Measurements from ENCODE around the gene EXOC4.

Gene EXOC4

DNA sequence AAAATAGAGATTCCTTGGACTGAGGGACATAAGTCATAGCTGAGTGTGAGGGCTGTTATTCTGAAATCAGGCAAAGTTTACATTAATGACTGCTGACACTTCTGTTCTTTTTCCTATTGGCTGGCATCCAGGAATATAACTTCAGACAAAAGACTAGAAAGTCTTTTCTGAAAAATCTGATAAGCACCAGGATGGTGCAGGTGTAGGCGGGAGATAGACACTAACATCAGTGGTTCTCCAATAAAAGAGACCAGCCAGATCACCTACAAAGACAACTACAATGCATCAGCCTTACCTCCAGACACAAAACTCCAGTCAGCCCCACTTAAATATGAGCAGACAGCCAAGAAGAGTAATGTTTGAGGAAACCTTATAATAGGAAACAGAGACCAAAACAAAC lies 705.9 kb downstream of the EXOC4 start:
- no peak overlapping the region for H3K27ac Mint-ChIP-seq
- H3K4me1 Mint-ChIP-seq (ENCODE audit: low read depth): peaks cover 7% of the 10 kb centered on the region
- H3K4me3 Mint-ChIP-seq: no peak overlapping the region
- H3K27me3 Mint-ChIP-seq: no peaks in the 10 kb centered on the region
- no peak for DNase-seq
- H3K9me3 Mint-ChIP-seq: peaks cover 9% of the 10 kb centered on the region
- peaks cover 37% of the 10 kb centered on the region for H3K36me3 Mint-ChIP-seq (ENCODE audit: low read depth)

GRCh38 chr7:133959505-133959904 lies 706.6 kb downstream of the EXOC4 start:
- DNase-seq: no peak
- H3K4me1 Mint-ChIP-seq (ENCODE audit: low read depth): peaks cover 7% of the 10 kb centered on the region
- H3K36me3 Mint-ChIP-seq (ENCODE audit: low read depth): peaks cover 38% of the 10 kb centered on the region
- H3K27me3 Mint-ChIP-seq: no peaks in the 10 kb centered on the region
- no peak overlapping the region for H3K27ac Mint-ChIP-seq
- no peak overlapping the region for H3K4me3 Mint-ChIP-seq
- peaks cover 16% of the 10 kb centered on the region for H3K9me3 Mint-ChIP-seq

- H3K4me1 Mint-ChIP-seq (ENCODE audit: low read depth): peaks cover 7% of the 10 kb centered on the region
- DNase-seq: no peak
- no peak overlapping the region for H3K27ac Mint-ChIP-seq
- no peak overlapping the region for H3K4me3 Mint-ChIP-seq
- peaks cover 54% of the 10 kb centered on the region for H3K36me3 Mint-ChIP-seq (ENCODE audit: low read depth)
- peaks cover 35% of the 10 kb centered on the region for H3K9me3 Mint-ChIP-seq
- H3K27me3 Mint-ChIP-seq: no peaks in the 10 kb centered on the region
These were observed 708.8 kb downstream of the EXOC4 start for GRCh38 chr7:133961724-133962123.

GRCh38 chr7:133962646-133963045 lies 709.8 kb downstream of the EXOC4 start:
- Mint-ChIP-seq H3K4me1 (ENCODE audit: low read depth) (peaks cover 7% of the 10 kb centered on the region), H3K27me3 (no peaks in the 10 kb centered on the region), H3K36me3 (ENCODE audit: low read depth) (peaks cover 64% of the 10 kb centered on the region), H3K9me3 (peaks cover 41% of the 10 kb centered on the region), H3K27ac (no peak overlapping the region), H3K4me3 (no peak overlapping the region)
- DNase-seq: no peak

- peaks cover 46% of the 10 kb centered on the region for H3K9me3 Mint-ChIP-seq
- H3K27me3 Mint-ChIP-seq: no peaks in the 10 kb centered on the region
- peaks cover 7% of the 10 kb centered on the region for H3K4me1 Mint-ChIP-seq (ENCODE audit: low read depth)
These were observed 710.8 kb downstream of the EXOC4 start for GRCh38 chr7:133963629-133964028.

GRCh38 chr7:133971625-133972024 lies 718.7 kb downstream of the EXOC4 start:
- no peak overlapping the region for H3K4me3 Mint-ChIP-seq
- peaks cover 13% of the 10 kb centered on the region for H3K9me3 Mint-ChIP-seq
- H3K4me1 Mint-ChIP-seq (ENCODE audit: low read depth): no peaks in the 10 kb centered on the region
- H3K36me3 Mint-ChIP-seq (ENCODE audit: low read depth): peaks cover 29% of the 10 kb centered on the region
- no peak overlapping the region for H3K27ac Mint-ChIP-seq
- no peak for DNase-seq
- H3K27me3 Mint-ChIP-seq: no peaks in the 10 kb centered on the region

More at GRCh38 chr7:133963629-133964028, 710.8 kb downstream of the EXOC4 start:
- DNase-seq: no peak
- Mint-ChIP-seq H3K36me3 (ENCODE audit: low read depth) (peaks cover 68% of the 10 kb centered on the region), H3K27ac (no peak overlapping the region), H3K4me3 (no peak overlapping the region)

DNA sequence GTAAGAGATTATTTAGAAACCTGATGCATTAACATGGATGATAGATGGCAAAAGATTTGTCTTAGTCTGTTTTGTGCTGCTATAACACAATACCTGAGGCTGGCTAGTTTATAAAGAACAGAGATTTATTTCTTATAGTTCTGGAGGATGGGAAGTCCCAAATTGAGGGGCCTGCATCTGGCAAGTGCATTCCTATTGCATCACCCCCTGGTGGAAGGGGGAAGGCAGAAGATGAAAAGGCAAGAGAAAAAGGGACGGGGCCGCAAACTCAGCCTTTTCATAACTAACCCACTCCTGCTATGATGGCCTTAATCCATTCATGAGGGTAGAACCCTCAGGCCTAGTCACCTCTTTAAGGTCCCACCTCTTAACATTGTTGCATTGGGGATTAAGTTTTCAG lies 720.8 kb downstream of the EXOC4 start:
- Mint-ChIP-seq H3K9me3 (no peaks in the 10 kb centered on the region), H3K27ac (no peak overlapping the region), H3K4me3 (no peak overlapping the region), H3K27me3 (no peaks in the 10 kb centered on the region), H3K4me1 (ENCODE audit: low read depth) (no peaks in the 10 kb centered on the region), H3K36me3 (ENCODE audit: low read depth) (peaks cover 13% of the 10 kb centered on the region)
- no peak for DNase-seq

- Mint-ChIP-seq H3K4me3 (no peak overlapping the region), H3K4me1 (ENCODE audit: low read depth) (no peaks in the 10 kb centered on the region), H3K27me3 (no peaks in the 10 kb centered on the region), H3K36me3 (ENCODE audit: low read depth) (peaks cover 13% of the 10 kb centered on the region), H3K27ac (no peak overlapping the region), H3K9me3 (no peaks in the 10 kb centered on the region)
- no peak for DNase-seq
These were observed 722.3 kb downstream of the EXOC4 start for GRCh38 chr7:133975130-133975529.

DNA sequence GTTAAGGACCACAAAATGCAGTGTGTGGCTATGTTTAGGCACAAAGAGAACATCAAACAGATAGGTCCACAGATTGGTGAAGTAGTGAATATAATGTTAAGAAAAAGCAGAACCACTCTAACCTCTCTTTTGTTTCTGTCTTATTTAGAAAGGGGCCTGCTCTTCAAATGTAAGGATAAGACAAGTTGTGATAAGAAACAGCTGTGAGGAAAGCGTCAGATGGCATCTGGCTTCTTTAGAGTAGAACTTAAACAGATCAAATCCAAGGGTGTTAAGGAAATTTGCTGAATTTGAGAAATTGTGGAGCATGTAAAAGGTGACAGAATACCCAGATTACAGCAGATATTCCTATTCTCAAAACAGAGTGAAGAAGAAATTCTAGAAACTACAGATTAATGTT lies 723.3 kb downstream of the EXOC4 start:
- Mint-ChIP-seq H3K9me3 (no peaks in the 10 kb centered on the region), H3K27me3 (no peaks in the 10 kb centered on the region), H3K4me1 (ENCODE audit: low read depth) (no peaks in the 10 kb centered on the region), H3K27ac (no peak overlapping the region), H3K4me3 (no peak overlapping the region), H3K36me3 (ENCODE audit: low read depth) (peaks cover 13% of the 10 kb centered on the region)
- no peak for DNase-seq

DNA sequence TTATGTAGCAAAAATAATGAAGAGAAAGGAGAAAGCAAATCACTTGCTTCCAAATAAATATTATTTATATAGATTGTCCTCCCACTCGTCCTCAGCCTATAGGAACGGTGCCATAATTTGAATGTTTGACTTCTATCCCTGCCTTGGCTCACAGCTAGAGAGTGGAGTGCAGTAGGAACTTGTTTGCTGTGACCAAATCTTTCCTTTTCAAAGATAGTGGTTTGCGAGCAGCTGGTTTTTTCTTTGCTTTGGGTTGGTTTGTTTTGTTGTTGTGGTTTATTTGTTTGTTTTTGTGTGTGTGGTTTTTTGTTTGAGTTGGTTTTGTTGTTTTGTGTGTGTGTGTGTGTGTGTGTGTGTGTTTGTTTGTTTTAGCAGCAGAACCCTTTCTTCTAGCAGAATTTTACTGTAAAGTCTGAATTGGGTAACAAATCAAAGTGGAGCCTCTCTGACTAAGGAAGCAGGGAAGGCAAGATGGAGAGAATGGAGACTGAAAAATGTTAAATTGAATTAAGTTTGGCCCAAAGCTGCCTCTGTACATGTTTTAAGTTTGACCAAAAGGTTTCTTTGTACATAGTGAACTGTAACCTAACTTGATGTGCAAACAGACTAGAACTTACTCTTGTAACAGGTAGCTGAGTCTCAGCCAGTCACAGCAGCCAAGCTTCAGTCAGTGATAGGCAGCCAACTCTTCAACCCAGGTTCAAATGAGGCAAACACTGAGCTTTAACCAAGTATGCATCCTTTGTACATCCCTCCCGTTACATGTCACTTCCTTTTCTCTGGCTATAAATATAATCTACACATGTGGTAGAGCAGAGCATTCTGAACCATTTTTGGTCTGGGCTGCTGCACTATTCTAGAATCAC lies 724.8 kb downstream of the EXOC4 start:
- peaks cover 13% of the 10 kb centered on the region for H3K36me3 Mint-ChIP-seq (ENCODE audit: low read depth)
- no peak for DNase-seq
- H3K27ac Mint-ChIP-seq: no peak overlapping the region
- H3K4me1 Mint-ChIP-seq (ENCODE audit: low read depth): no peaks in the 10 kb centered on the region
- H3K9me3 Mint-ChIP-seq: peaks cover 3% of the 10 kb centered on the region
- H3K4me3 Mint-ChIP-seq: no peak overlapping the region
- no peaks in the 10 kb centered on the region for H3K27me3 Mint-ChIP-seq

GRCh38 chr7:133978502-133979295 lies 725.8 kb downstream of the EXOC4 start:
- H3K4me1 Mint-ChIP-seq (ENCODE audit: low read depth): no peaks in the 10 kb centered on the region
- peaks cover 11% of the 10 kb centered on the region for H3K36me3 Mint-ChIP-seq (ENCODE audit: low read depth)
- H3K4me3 Mint-ChIP-seq: no peak overlapping the region
- no peak overlapping the region for H3K27ac Mint-ChIP-seq
- peaks cover 3% of the 10 kb centered on the region for H3K9me3 Mint-ChIP-seq
- DNase-seq: no peak
- H3K27me3 Mint-ChIP-seq: no peaks in the 10 kb centered on the region

- H3K27ac Mint-ChIP-seq: no peak overlapping the region
- H3K27me3 Mint-ChIP-seq: no peaks in the 10 kb centered on the region
- no peaks in the 10 kb centered on the region for H3K4me1 Mint-ChIP-seq (ENCODE audit: low read depth)
- H3K9me3 Mint-ChIP-seq: peaks cover 3% of the 10 kb centered on the region
- H3K36me3 Mint-ChIP-seq (ENCODE audit: low read depth): peaks cover 8% of the 10 kb centered on the region
- no peak overlapping the region for H3K4me3 Mint-ChIP-seq
- DNase-seq: no peak
These were observed 727.9 kb downstream of the EXOC4 start for GRCh38 chr7:133980804-133981203.

DNA sequence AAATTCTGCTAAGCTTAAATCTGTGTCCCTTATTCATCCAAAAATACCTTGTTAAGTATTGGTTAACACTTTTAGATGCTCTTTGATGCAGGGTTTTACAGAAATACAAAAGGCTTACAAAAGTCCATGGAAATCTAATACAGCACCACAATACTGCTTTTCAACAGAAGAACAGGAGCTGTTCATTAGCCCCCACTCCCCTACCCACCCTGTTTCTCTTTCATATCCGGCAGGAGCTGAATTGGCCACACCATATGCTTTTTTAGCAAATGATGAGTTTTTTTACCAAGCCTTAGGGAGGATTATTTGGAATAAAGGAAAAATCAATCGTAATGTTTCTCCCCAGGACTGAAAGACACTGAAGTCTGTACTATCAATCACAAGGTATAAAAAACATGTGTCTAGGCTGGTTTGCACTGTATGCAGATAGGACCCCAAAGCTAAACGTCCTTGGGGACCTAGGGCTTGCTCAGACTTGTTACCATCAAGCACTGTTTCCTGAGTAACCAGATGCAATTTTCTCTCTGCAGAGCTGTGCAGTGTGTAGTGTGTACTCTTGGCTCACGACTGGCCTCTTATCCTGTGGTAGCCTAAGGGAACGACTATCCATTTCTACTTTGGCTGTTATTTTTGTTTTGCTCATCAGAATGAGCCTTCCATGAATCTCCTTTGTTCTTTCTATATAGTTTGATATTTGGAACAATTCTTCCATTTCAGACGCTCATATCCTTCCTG lies 731.0 kb downstream of the EXOC4 start:
- Mint-ChIP-seq H3K27ac (no peak overlapping the region), H3K4me1 (ENCODE audit: low read depth) (no peaks in the 10 kb centered on the region), H3K36me3 (ENCODE audit: low read depth) (peaks cover 7% of the 10 kb centered on the region)

DNA sequence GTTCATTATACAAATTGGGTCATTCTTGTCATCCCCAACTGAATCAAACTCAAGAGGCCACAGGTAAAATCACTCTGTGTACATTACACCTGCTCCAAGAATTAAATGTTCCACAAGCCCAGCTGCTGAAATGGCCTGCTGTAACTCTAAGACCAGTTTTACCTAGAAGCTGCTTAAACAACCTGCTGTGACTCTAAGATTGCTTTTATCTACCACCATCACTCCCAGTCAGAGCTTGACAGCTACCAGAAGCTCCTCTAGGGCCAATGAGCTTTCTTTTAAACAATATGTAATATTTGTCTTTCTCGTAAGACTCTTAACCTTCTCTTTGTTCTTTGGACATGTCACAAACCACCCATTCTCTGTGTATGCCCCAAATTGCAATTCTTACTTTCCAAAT lies 732.4 kb downstream of the EXOC4 start:
- Mint-ChIP-seq H3K27ac (no peak overlapping the region), H3K4me3 (no peak overlapping the region), H3K36me3 (ENCODE audit: low read depth) (no peaks in the 10 kb centered on the region), H3K4me1 (ENCODE audit: low read depth) (no peaks in the 10 kb centered on the region), H3K9me3 (peaks cover 3% of the 10 kb centered on the region), H3K27me3 (no peaks in the 10 kb centered on the region)
- DNase-seq: no peak

More for the DNA sequence above, 731.0 kb downstream of the EXOC4 start:
- Mint-ChIP-seq H3K4me3 (no peak overlapping the region), H3K27me3 (no peaks in the 10 kb centered on the region), H3K9me3 (peaks cover 3% of the 10 kb centered on the region)
- DNase-seq: no peak

Data from activated T-cell treated with anti-CD3 and anti-CD28 coated beads, Interleukin-2, amount 50 U/mL, for 24 hours (primary cell).